ENCODE data around the gene DIS3L2.
"Not testable (repeated sequence)": the region's sequence is repeated elsewhere in the genome, so short reads cannot be mapped to it uniquely, and the experiment has no call there.

Gene DIS3L2

DNA sequence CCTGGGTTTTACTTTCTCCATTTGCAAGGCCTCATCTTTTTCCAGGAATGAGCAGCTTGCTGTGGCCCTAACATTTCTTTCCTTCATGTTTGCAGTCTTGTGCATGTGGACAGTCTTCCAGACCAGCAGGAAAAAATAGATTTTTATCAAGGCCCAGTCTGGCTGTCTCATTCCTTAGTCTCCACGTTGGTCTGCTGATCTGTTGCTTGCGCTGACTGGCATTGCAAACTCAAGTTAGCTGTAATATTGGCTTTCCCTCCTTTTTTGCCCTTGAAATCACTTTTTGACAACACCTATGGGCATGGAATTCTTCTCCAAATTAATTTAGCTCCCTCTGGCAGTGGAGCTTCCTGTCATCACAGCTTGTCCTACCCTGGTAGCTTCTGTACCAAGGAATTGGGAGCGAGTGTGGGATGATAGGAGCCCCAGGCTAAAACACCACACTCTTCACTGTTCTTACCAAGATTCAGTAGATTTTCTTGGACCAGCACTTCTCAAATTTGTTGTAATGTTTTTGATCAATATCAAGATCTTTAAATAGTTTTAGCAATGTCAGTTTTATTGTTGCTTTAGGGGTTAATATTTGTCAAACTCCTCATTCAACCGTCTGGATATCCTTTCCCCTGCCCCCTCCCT, 48.2 kb downstream of the DIS3L2 start:
- DNase-seq (ENCODE audit: low read depth) = no peak

DNA sequence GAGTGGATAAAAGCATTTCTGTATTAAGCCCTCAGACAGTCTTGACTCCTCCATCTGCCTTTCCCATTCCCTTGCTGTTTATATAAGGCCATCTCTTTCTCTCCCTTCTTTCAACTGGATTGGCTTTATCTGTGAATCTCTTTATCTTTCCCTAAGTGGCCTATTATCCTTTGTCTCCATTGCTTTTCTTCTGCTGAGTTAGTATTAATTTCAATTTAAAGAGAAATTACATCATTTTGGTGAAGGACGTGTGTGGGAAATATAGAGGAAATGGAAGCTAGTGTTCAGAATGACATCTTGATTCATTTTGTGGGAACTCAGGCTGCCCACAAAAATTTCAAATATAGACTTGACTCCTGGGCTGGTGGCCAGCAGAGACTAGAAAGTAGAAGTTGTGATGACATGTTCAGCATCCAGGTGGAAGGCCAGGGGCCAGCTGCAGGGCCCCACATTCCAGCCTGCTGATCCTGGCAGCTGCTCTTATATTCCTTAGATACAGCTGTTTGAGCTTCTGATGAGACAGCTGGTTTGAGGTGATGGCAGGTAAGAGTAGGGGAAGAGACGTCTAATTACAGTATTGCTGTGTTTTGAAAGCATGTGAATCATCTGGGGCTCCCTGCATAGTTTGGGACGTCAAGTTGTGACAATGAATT, 52.3 kb downstream of the DIS3L2 start:
- no peak for DNase-seq (ENCODE audit: low read depth)

- no peak for DNase-seq (ENCODE audit: low read depth)
These were observed 53.2 kb downstream of the DIS3L2 start for GRCh38 chr2:232014681-232015080.

- no peak for DNase-seq (ENCODE audit: low read depth)
These were observed 56.7 kb downstream of the DIS3L2 start for GRCh38 chr2:232018181-232018580.

DNA sequence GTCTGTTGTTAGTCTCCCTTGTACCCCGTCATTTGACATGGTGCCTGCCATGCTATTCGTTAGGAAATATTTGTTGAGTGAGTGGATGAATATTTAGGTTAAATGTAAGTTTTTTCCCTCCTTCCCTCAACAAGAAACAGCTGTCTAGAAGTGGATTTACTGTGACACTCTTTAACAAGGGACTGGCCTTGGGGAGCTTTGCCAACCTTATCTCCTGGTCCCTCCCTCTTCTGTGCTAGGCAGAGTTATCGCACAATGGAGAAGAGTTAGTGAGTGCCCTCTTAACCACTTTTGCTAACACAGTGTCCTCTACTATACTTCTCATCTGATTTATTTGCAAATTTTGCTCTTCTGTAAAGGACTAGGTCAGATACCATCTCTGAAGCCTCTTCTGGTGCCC, 61.2 kb downstream of the DIS3L2 start:
- DNase-seq (ENCODE audit: low read depth) = no peak

DNA sequence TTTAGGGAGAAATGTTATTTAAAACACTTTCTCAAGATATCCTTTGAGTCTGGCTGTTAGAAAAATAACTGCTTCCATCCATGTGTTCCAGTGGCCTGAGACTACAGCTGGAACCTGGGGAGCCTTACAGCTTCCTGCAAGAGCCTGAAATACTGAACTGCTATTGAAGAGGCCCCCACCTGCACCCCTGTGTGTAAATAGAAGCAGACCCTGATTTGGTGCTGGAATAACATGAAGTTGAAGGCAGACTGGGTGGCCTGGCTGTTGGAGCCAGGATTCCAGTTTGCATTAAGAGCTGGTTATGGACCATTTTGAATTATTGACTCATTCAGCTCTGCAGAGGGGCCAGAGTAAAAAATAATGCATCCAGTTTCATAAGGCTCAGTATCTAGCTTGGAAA, 61.9 kb downstream of the DIS3L2 start:
- no peak for DNase-seq (ENCODE audit: low read depth)

GRCh38 chr2:232024457-232024856, 62.9 kb downstream of the DIS3L2 start:
- DNase-seq (ENCODE audit: low read depth) = no peak

GRCh38 chr2:232026910-232027309, 65.4 kb downstream of the DIS3L2 start:
- no peak for DNase-seq (ENCODE audit: low read depth)

- no peak for DNase-seq (ENCODE audit: low read depth)
These were observed 66.0 kb downstream of the DIS3L2 start for GRCh38 chr2:232027530-232027929.

GRCh38 chr2:232028071-232028470, 66.6 kb downstream of the DIS3L2 start:
- DNase-seq (ENCODE audit: low read depth) = no peak

- DNase-seq (ENCODE audit: low read depth) = no peak
These were observed 67.1 kb downstream of the DIS3L2 start for GRCh38 chr2:232028631-232029030.

- DNase-seq (ENCODE audit: low read depth) = no peak
These were observed 67.8 kb downstream of the DIS3L2 start for GRCh38 chr2:232029346-232029745.

DNA sequence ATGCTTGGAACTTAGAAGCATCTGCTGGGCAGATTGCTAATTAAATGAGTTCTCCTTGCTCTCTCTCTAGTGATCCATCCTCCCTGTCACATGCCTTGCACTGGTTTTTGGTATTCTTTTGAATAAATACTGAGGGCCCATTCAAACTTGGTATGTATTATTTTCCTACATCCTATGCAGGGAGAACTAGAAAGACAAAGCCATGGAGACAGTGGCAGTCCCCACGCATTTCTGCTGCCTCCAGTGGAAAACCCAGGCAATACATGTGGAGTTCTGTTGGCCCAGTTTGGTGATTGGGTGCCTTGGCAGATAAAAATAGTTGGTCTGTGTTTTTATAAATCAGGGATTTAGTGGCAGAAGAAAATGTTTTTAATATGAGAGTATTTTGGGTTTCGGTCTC, 68.7 kb downstream of the DIS3L2 start:
- DNase-seq (ENCODE audit: low read depth) = no peak

- DNase-seq (ENCODE audit: low read depth) = not testable (repeated sequence)
These were observed 73.8 kb downstream of the DIS3L2 start for GRCh38 chr2:232035292-232035691.

GRCh38 chr2:232036876-232037275, 75.4 kb downstream of the DIS3L2 start:
- DNase-seq (ENCODE audit: low read depth) = not testable (repeated sequence)

DNA sequence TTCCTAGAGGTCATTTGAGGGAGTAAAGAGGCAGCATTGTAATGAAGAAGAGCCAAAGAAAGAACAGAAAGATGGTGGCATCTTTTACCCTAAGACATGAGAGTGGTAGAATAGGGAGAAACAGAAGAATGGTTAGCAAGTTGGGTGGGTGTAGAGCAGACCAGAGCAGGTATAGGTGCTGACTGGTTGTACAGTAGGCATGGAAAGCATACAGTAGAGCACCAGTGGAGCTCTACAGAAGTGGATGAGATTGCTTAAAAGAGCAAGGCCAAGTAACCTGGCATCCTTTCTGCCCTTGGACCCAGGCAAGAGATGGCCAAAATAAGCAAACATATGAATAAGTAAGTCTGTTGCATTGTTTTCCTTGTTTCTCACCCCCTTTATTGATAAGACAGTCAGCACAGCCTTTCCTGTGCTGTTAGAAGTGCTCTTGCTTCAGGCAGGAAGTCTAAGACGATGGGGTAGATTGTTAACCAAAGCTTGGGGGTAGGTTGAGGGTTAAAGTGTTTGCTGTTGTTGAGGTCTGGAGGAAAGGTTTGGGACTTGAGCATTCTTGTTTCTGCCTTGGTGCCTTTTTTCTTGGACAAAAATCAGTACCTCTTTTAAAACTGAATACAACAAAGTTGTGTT, 76.9 kb downstream of the DIS3L2 start:
- no peak for DNase-seq (ENCODE audit: low read depth)

- no peak for DNase-seq (ENCODE audit: low read depth)
These were observed 77.5 kb downstream of the DIS3L2 start for GRCh38 chr2:232038881-232039485.

- no peak for DNase-seq (ENCODE audit: low read depth)
These were observed 81.5 kb downstream of the DIS3L2 start for GRCh38 chr2:232042911-232043574.

- DNase-seq (ENCODE audit: low read depth) = no peak
These were observed 82.5 kb downstream of the DIS3L2 start for GRCh38 chr2:232043966-232044365.

DNA sequence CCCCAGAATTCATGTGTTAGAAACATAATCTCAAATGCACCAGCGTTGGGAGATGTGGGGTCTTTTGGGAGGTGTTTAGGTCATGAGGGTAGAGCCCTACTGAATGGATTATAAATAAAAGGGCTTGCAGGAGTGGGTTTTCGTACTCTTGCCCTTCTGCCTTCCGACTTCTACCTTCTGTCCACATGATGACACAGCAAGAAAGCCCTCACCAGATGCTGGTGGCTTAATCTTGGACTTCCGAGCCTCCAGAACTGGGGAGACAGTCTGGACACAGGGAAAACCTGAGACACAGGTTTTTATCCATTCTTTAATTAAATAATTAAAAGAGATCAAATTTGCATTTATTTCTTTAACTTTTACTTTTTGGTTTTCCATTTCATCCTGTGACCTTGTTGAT, 87.8 kb downstream of the DIS3L2 start:
- no peak for DNase-seq (ENCODE audit: low read depth)

GRCh38 chr2:232052591-232052990, 91.1 kb downstream of the DIS3L2 start:
- DNase-seq (ENCODE audit: low read depth) = no peak

- DNase-seq (ENCODE audit: low read depth) = no peak
These were observed 92.3 kb downstream of the DIS3L2 start for GRCh38 chr2:232053777-232054176.
